ENCODE data around the gene GPR146. TPM values are rescaled to one million over a fixed set of nuclear protein-coding genes. Genes with fewer than 3 reads are reported as not detected.

GPR146 gene
- total RNA-seq, 1 donor from 2014 or later = 1.7 TPM

DNA sequence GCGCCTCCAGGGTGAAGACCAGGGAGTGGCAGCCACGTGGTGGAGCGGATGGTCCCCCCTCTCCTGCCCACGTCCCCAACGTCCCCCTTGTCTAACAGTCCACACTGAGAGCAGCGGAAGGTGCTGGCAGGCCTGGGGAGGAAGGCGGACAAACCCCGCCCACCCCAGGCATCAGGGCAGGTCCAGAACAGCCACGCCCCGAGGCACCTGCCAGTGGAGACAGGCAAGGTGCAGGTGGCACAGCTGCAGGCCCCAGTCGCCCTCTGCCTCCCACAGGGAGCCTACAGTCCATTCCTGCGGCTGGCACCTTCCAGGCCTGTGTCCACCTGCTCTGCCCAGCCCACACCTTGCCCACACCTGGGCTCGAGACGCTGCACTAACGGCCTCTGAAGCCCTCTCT lies 36.4 kb upstream of the GPR146 start:
- H3K27ac ChIP-seq (ENCODE audit: low read depth, low read length) = no peak overlapping the region
- Mint-ChIP-seq H3K4me1 (ENCODE audit: low read depth, unreplicated experiment) (peaks cover 4% of the 10 kb centered on the region), H3K4me3 (ENCODE audit: unreplicated experiment) (no peak overlapping the region), H3K27me3 (ENCODE audit: low read depth, unreplicated experiment) (no peaks in the 10 kb centered on the region), H3K27ac (ENCODE audit: unreplicated experiment) (no peak overlapping the region), H3K36me3 (ENCODE audit: low read depth, unreplicated experiment) (peaks cover 4% of the 10 kb centered on the region), H3K9me3 (ENCODE audit: unreplicated experiment) (no peaks in the 10 kb centered on the region)
- FAIRE-seq (no peak), DNase-seq (ENCODE audit: low read depth) (no peak)
- H3K27me3 ChIP-seq (ENCODE audit: insufficient read depth, low read length) = no peaks in the 10 kb centered on the region
- H3K4me1 ChIP-seq (ENCODE audit: insufficient read depth, low read length) = no peaks in the 10 kb centered on the region
- H3K4me3 ChIP-seq (ENCODE audit: insufficient read depth, low read depth, low read length) = no peak overlapping the region
- no peak overlapping the region for H2AFZ ChIP-seq (ENCODE audit: low read depth, low read length)
- peaks cover 32% of the 10 kb centered on the region for H4K20me1 ChIP-seq (ENCODE audit: insufficient read depth, low read length)
- no peaks in the 10 kb centered on the region for H3K36me3 ChIP-seq (ENCODE audit: insufficient read depth, low read length)
- peaks cover 15% of the 10 kb centered on the region for H3K79me2 ChIP-seq (ENCODE audit: insufficient read depth, low read length)
- no peaks in the 10 kb centered on the region for H3K9me3 ChIP-seq (ENCODE audit: insufficient read depth, low read depth, low read length)
- no peak for TF ChIP-seq EZH2 (IDR thresholded peaks at IDR 0.05; ENCODE audit: insufficient read depth, low read length)
- TF ChIP-seq, protein P1, sequence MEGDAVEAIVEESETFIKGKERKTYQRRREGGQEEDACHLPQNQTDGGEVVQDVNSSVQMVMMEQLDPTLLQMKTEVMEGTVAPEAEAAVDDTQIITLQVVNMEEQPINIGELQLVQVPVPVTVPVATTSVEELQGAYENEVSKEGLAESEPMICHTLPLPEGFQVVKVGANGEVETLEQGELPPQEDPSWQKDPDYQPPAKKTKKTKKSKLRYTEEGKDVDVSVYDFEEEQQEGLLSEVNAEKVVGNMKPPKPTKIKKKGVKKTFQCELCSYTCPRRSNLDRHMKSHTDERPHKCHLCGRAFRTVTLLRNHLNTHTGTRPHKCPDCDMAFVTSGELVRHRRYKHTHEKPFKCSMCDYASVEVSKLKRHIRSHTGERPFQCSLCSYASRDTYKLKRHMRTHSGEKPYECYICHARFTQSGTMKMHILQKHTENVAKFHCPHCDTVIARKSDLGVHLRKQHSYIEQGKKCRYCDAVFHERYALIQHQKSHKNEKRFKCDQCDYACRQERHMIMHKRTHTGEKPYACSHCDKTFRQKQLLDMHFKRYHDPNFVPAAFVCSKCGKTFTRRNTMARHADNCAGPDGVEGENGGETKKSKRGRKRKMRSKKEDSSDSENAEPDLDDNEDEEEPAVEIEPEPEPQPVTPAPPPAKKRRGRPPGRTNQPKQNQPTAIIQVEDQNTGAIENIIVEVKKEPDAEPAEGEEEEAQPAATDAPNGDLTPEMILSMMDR (IDR thresholded peaks at IDR 0.05; ENCODE audit: insufficient read depth, low read depth, low read length) = no peak
- H3K4me2 ChIP-seq (ENCODE audit: low read length) = no peak overlapping the region
- H3K9ac ChIP-seq (ENCODE audit: low read length) = no peak overlapping the region

DNA sequence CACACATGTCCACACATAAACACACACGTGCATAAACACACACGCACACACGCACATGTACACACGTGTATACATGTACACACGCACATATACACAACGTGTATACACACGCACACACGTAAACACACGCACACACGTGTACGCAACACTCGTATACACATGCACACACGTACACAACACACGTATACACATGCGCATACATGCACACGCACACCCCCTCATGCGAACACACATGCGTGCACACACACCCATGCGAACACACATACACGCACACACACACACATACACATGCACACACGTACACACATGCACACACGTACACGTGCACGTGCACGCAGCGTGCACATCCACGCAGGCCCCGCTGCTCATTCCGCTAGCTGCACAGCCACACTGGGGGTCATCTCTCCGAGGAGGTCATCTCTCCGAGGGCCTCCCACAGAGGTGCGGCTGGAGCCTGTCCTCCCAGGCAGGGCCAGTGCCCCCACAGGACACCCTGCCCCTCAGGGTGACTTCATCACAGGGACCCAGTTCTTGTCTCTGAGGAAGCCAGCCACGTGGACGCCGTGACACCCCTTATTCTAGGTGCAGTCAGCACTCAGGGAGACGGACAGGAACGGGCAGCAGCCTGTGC lies 35.5 kb upstream of the GPR146 start:
- Mint-ChIP-seq H3K27ac (ENCODE audit: unreplicated experiment) (peak overlapping the region; percentile 47), H3K27me3 (ENCODE audit: low read depth, unreplicated experiment) (no peaks in the 10 kb centered on the region), H3K9me3 (ENCODE audit: unreplicated experiment) (no peaks in the 10 kb centered on the region), H3K4me3 (ENCODE audit: unreplicated experiment) (no peak overlapping the region), H3K36me3 (ENCODE audit: low read depth, unreplicated experiment) (peaks cover 4% of the 10 kb centered on the region), H3K4me1 (ENCODE audit: low read depth, unreplicated experiment) (peaks cover 8% of the 10 kb centered on the region)
- H3K4me3 ChIP-seq (ENCODE audit: insufficient read depth, low read depth, low read length) = no peak overlapping the region
- H4K20me1 ChIP-seq (ENCODE audit: insufficient read depth, low read length) = peaks cover 41% of the 10 kb centered on the region
- no peak for FAIRE-seq
- H3K9ac ChIP-seq (ENCODE audit: low read length) = no peak overlapping the region
- no peak overlapping the region for H3K4me2 ChIP-seq (ENCODE audit: low read length)
- H3K27me3 ChIP-seq (ENCODE audit: insufficient read depth, low read length) = no peaks in the 10 kb centered on the region
- no peak overlapping the region for H2AFZ ChIP-seq (ENCODE audit: low read depth, low read length)
- no peak for DNase-seq (ENCODE audit: low read depth)
- H3K27ac ChIP-seq (ENCODE audit: low read depth, low read length) = no peak overlapping the region
- no peaks in the 10 kb centered on the region for H3K9me3 ChIP-seq (ENCODE audit: insufficient read depth, low read depth, low read length)
- no peak for TF ChIP-seq EZH2 (IDR thresholded peaks at IDR 0.05; ENCODE audit: insufficient read depth, low read length)
- TF ChIP-seq, protein P1 (IDR thresholded peaks at IDR 0.05; ENCODE audit: insufficient read depth, low read depth, low read length) = no peak
- no peaks in the 10 kb centered on the region for H3K4me1 ChIP-seq (ENCODE audit: insufficient read depth, low read length)
- peaks cover 16% of the 10 kb centered on the region for H3K79me2 ChIP-seq (ENCODE audit: insufficient read depth, low read length)
- no peaks in the 10 kb centered on the region for H3K36me3 ChIP-seq (ENCODE audit: insufficient read depth, low read length)

DNA sequence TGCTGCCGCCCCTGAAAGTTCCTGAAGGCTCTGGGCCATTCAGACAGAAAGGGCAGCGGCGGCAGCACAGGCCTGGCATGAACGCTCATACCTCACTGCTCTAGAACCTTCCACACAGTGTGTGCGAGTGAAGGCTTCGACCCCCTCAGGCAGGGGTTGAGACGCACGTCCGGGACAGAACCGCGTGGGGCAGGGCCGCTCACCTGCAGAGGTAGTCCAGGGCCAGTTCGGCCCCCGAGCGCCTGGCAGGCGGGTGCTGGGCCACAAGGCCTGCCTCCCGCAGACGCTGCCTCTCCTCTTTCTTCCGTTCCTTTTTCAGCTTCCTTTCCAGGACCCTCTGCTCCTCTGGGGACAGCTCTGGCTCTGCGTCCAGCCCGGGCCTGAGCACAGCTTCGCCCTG lies 34.6 kb upstream of the GPR146 start:
- no peak overlapping the region for H3K9ac ChIP-seq (ENCODE audit: low read length)
- DNase-seq (ENCODE audit: low read depth) (no peak), FAIRE-seq (no peak)
- Mint-ChIP-seq H3K36me3 (ENCODE audit: low read depth, unreplicated experiment) (peaks cover 4% of the 10 kb centered on the region), H3K4me3 (ENCODE audit: unreplicated experiment) (no peak overlapping the region), H3K4me1 (ENCODE audit: low read depth, unreplicated experiment) (peaks cover 10% of the 10 kb centered on the region), H3K27ac (ENCODE audit: unreplicated experiment) (no peak overlapping the region), H3K27me3 (ENCODE audit: low read depth, unreplicated experiment) (no peaks in the 10 kb centered on the region), H3K9me3 (ENCODE audit: unreplicated experiment) (no peaks in the 10 kb centered on the region)
- H3K4me2 ChIP-seq (ENCODE audit: low read length) = no peak overlapping the region
- H2AFZ ChIP-seq (ENCODE audit: low read depth, low read length) = no peak overlapping the region
- H3K27ac ChIP-seq (ENCODE audit: low read depth, low read length) = no peak overlapping the region
- H3K4me3 ChIP-seq (ENCODE audit: insufficient read depth, low read depth, low read length) = no peak overlapping the region
- H3K4me1 ChIP-seq (ENCODE audit: insufficient read depth, low read length) = no peaks in the 10 kb centered on the region
- H3K27me3 ChIP-seq (ENCODE audit: insufficient read depth, low read length) = no peaks in the 10 kb centered on the region
- H4K20me1 ChIP-seq (ENCODE audit: insufficient read depth, low read length) = peaks cover 50% of the 10 kb centered on the region
- H3K79me2 ChIP-seq (ENCODE audit: insufficient read depth, low read length) = peaks cover 24% of the 10 kb centered on the region
- no peaks in the 10 kb centered on the region for H3K9me3 ChIP-seq (ENCODE audit: insufficient read depth, low read depth, low read length)
- H3K36me3 ChIP-seq (ENCODE audit: insufficient read depth, low read length) = no peaks in the 10 kb centered on the region
- TF ChIP-seq EZH2 (IDR thresholded peaks at IDR 0.05; ENCODE audit: insufficient read depth, low read length) = no peak
- TF ChIP-seq, protein P1 (IDR thresholded peaks at IDR 0.05; ENCODE audit: insufficient read depth, low read depth, low read length) = no peak

Measured in astrocyte (in vitro differentiated cells and primary cell).